HL-60 (cell line): ENCODE measurements around the gene ACTN2.

Experiments used
- DNase-seq, 2 experiments: peaks; one replicate each; pipeline ENCODE4 v3.0.0-alpha.2; 2010 to 2020; ENCODE audit warnings: low read depth in 1 of 2, low spot score in 1 of 2
- H3K27ac ChIP-seq: fragments of 250-450 bp; sonication (Bioruptor Pico); replicated peaks from 2 replicates; pipeline ENCODE4 v1.5.1; 2020; ENCODE audit warnings: mild to moderate bottlenecking, moderate library complexity
- H3K27me3 ChIP-seq: fragments of 250-450 bp; sonication (Bioruptor Pico); 2 replicates; pipeline ENCODE4 v1.5.1; 2021; ENCODE audit warnings: mild to moderate bottlenecking, moderate library complexity; ENCODE audit not compliant: insufficient read depth, poor library complexity, severe bottlenecking
- H3K4me3 ChIP-seq: replicated peaks from 2 replicates; pipeline ENCODE4 v1.5.1; 2011; ENCODE audit warnings: mild to moderate bottlenecking, control low read depth, low read length; ENCODE audit not compliant: insufficient read depth
- GABPA ChIP-seq: IDR thresholded peaks from 2 replicates; pipeline ENCODE4 v1.6.1; 2012; ENCODE audit warnings: low read depth
- POLR2AphosphoS5 ChIP-seq: IDR thresholded peaks from 2 replicates; pipeline ENCODE4 v1.6.1; 2012; ENCODE audit warnings: low read depth
- SPI1 ChIP-seq: IDR thresholded peaks from 2 replicates; pipeline ENCODE4 v1.6.1; 2012; ENCODE audit warnings: low read depth, mild to moderate bottlenecking, borderline replicate concordance
- TF ChIP-seq, protein P1 (sequence below): IDR thresholded peaks from one replicate; pipeline ENCODE4 v1.5.1; 2011; ENCODE audit warnings: low read length, control low read depth, inconsistent platforms; ENCODE audit not compliant: insufficient read depth
- TF ChIP-seq, protein P2 (sequence below): IDR thresholded peaks from 2 replicates; pipeline ENCODE4 v1.6.1; 2012; ENCODE audit warnings: low read depth; ENCODE audit not compliant: insufficient replicate concordance

Gene ACTN2

GRCh38 chr1:236799001-236799400 is 112.7 kb downstream of the ACTN2 start:
- Histone ChIP-seq H3K27me3 (no peaks in the 10 kb centered on the region), H3K4me3 (no peak overlapping the region), H3K27ac (no peak overlapping the region)
- no peak for TF ChIP-seq GABPA
- TF ChIP-seq, protein P1, sequence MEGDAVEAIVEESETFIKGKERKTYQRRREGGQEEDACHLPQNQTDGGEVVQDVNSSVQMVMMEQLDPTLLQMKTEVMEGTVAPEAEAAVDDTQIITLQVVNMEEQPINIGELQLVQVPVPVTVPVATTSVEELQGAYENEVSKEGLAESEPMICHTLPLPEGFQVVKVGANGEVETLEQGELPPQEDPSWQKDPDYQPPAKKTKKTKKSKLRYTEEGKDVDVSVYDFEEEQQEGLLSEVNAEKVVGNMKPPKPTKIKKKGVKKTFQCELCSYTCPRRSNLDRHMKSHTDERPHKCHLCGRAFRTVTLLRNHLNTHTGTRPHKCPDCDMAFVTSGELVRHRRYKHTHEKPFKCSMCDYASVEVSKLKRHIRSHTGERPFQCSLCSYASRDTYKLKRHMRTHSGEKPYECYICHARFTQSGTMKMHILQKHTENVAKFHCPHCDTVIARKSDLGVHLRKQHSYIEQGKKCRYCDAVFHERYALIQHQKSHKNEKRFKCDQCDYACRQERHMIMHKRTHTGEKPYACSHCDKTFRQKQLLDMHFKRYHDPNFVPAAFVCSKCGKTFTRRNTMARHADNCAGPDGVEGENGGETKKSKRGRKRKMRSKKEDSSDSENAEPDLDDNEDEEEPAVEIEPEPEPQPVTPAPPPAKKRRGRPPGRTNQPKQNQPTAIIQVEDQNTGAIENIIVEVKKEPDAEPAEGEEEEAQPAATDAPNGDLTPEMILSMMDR, result no peak
- TF ChIP-seq SPI1, result no peak
- TF ChIP-seq, protein P2, sequence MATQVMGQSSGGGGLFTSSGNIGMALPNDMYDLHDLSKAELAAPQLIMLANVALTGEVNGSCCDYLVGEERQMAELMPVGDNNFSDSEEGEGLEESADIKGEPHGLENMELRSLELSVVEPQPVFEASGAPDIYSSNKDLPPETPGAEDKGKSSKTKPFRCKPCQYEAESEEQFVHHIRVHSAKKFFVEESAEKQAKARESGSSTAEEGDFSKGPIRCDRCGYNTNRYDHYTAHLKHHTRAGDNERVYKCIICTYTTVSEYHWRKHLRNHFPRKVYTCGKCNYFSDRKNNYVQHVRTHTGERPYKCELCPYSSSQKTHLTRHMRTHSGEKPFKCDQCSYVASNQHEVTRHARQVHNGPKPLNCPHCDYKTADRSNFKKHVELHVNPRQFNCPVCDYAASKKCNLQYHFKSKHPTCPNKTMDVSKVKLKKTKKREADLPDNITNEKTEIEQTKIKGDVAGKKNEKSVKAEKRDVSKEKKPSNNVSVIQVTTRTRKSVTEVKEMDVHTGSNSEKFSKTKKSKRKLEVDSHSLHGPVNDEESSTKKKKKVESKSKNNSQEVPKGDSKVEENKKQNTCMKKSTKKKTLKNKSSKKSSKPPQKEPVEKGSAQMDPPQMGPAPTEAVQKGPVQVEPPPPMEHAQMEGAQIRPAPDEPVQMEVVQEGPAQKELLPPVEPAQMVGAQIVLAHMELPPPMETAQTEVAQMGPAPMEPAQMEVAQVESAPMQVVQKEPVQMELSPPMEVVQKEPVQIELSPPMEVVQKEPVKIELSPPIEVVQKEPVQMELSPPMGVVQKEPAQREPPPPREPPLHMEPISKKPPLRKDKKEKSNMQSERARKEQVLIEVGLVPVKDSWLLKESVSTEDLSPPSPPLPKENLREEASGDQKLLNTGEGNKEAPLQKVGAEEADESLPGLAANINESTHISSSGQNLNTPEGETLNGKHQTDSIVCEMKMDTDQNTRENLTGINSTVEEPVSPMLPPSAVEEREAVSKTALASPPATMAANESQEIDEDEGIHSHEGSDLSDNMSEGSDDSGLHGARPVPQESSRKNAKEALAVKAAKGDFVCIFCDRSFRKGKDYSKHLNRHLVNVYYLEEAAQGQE, result no peak
- TF ChIP-seq POLR2AphosphoS5, result no peak
- DNase-seq, result no peak

DNA sequence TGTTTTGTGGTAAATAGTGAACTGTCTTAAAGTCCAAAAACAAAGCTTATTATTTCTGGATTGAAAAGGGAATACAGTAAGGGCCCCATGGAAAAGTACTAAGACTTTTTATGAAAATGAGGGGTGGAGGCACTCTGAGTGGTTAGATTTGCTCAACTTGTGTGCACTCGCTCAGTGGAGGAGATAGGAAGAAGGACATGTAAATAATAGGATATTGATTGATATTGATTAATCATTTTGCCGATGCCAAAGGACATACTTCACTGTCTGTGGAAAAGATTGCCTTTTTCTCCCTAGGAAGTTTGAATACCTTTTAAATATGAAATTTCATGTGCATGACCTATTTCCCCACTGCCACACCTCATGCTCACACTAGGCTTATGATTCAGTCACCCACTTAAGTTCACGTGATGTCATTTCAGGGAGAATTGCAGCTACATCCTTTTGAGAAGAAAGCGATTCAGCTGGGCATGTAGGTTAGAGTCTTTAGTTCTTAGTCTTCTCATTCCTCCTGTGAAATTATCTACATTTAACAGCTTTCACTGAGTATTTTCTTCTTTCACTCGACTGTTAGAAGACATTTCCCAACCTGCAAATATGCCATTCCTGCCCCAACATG is 113.8 kb downstream of the ACTN2 start:
- Histone ChIP-seq H3K27me3 (no peaks in the 10 kb centered on the region), H3K4me3 (no peak overlapping the region), H3K27ac (no peak overlapping the region)
- TF ChIP-seq SPI1 (no peak), GABPA (no peak), POLR2AphosphoS5 (no peak)
- TF ChIP-seq, protein P2, result no peak
- TF ChIP-seq, protein P1, result no peak
- DNase-seq, result no peak

- Histone ChIP-seq H3K4me3 (no peak overlapping the region), H3K27ac (no peak overlapping the region), H3K27me3 (no peaks in the 10 kb centered on the region)
- no peak for TF ChIP-seq POLR2AphosphoS5
- TF ChIP-seq GABPA, result no peak
- TF ChIP-seq, protein P1, result no peak
- TF ChIP-seq, protein P2, result no peak
- no peak for TF ChIP-seq SPI1
- no peak for DNase-seq
Measured at GRCh38 chr1:236800623-236801022, 114.3 kb downstream of the ACTN2 start.
